Activated naive CD4-positive, alpha-beta T cell (primary cell): ENCODE results near the gene LSM3.

Experiments
- DNase-seq, 4 experiments: peaks; one replicate each; lab custom pipeline; 2025; lab: John Stamatoyannopoulos, UW

The LSM3 gene

GRCh38 chr3:14200276-14200675 is 21.7 kb downstream of the LSM3 start:
- no peak for DNase-seq

- DNase-seq, result no peak
Measured at GRCh38 chr3:14200841-14201240, 22.2 kb downstream of the LSM3 start.

GRCh38 chr3:14201940-14202684 is 23.5 kb downstream of the LSM3 start:
- DNase-seq, result no peak

- DNase-seq, result no peak
Measured at GRCh38 chr3:14202874-14203520, 24.4 kb downstream of the LSM3 start.

- peak in 1 of 4 experiments; percentile 10 for DNase-seq
Measured at GRCh38 chr3:14203521-14204079, 25.0 kb downstream of the LSM3 start.

GRCh38 chr3:14204515-14205284 is 26.1 kb downstream of the LSM3 start:
- DNase-seq, result no peak

- no peak for DNase-seq
Measured at GRCh38 chr3:14206548-14207177, 28.0 kb downstream of the LSM3 start.

- DNase-seq, result no peak
Measured at GRCh38 chr3:14208168-14208567, 29.6 kb downstream of the LSM3 start.

GRCh38 chr3:14208977-14209394 is 30.4 kb downstream of the LSM3 start:
- DNase-seq, result no peak

- DNase-seq, result no peak
Measured at GRCh38 chr3:14209581-14210289, 31.1 kb downstream of the LSM3 start.

- DNase-seq, result no peak
Measured at GRCh38 chr3:14210290-14210688, 31.7 kb downstream of the LSM3 start.

GRCh38 chr3:14210843-14211594 is 32.4 kb downstream of the LSM3 start:
- no peak for DNase-seq

GRCh38 chr3:14211621-14212020 is 33.0 kb downstream of the LSM3 start:
- no peak for DNase-seq

- no peak for DNase-seq
Measured at GRCh38 chr3:14212032-14212431, 33.4 kb downstream of the LSM3 start.

- DNase-seq, result no peak
Measured at GRCh38 chr3:14213066-14213774, 34.6 kb downstream of the LSM3 start.

- DNase-seq, result no peak
Measured at GRCh38 chr3:14214764-14215163, 36.1 kb downstream of the LSM3 start.

- DNase-seq, result peak in 2 of 4 experiments; percentile 21 to 41
Measured at GRCh38 chr3:14216257-14217048, 37.8 kb downstream of the LSM3 start.

- DNase-seq, result no peak
Measured at GRCh38 chr3:14218355-14218754, 39.7 kb downstream of the LSM3 start.

- no peak for DNase-seq
Measured at GRCh38 chr3:14220933-14221332, 42.3 kb downstream of the LSM3 start.
